CD4-positive, alpha-beta T cell treated with Interleukin-15 for 1 hour (primary cell): ENCODE measurements around the gene TEX48.

Experiments
- DNase-seq: peaks from one replicate; pipeline ENCODE4 v3.0.0-alpha.2; 2020

Gene TEX48

GRCh38 chr9:114666401-114666800 is 15.6 kb downstream of the TEX48 start:
- no peak for DNase-seq

DNA sequence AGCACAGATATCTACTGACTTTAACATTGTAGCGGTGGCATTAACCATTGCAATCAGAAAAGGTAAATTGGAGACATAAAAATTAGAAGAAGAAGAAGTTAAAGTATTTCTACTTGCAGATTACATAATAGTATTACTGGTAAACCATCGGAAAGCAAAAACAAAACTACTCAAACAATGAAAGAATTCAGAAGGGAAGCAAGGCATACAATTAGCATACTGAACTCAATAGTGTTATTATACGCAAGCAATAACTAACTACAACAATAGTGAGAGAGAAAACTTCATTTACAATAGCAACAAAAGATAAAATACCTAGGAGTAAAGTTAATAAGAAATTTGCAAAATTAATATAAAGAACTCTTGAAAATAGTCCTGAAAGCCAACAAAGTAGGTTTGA is 17.8 kb downstream of the TEX48 start:
- DNase-seq: no peak

DNA sequence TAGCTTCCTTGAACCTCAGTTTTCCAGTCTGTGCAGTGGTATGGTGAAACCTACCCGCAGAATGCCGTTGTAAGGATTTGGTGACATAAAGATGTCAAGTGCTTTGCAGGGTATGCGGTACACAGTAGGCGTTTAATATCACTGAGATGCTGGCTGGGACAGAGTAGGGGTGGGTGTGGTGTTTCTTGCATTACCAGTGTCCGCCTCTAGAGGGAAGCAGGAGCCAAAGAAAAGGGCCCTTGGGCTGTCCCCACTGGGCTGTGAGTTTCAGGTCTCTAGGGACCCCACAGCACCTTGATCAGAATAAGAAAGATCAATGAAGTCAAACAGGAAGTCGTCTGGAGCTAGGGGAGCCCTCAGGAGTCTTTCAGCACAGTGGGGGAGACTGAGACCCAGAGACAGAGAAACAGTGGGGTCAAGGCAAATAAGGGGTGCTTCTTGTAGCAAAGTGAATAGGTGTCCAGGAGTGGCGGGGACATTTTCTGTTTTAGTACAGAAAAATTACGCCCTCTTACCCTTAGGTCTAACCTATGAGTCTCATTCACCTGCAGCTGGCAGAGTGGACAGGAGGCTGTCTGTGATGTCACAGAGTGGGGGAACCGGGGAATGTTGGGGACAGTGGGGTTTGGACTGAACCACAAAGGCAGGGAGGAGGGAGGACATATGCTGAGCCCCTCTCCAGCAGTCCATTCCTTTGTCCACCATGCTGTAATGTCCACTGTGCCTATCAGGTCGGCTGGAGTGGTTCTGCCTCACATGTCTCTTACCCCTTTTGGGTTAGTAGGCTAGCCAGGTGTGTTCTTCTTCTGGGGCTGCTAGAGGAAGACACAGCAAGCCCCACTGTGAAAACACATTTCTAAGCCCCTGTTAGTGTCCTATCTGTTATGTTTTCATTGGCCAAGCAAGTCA is 19.7 kb downstream of the TEX48 start:
- DNase-seq: peak; percentile 42

DNA sequence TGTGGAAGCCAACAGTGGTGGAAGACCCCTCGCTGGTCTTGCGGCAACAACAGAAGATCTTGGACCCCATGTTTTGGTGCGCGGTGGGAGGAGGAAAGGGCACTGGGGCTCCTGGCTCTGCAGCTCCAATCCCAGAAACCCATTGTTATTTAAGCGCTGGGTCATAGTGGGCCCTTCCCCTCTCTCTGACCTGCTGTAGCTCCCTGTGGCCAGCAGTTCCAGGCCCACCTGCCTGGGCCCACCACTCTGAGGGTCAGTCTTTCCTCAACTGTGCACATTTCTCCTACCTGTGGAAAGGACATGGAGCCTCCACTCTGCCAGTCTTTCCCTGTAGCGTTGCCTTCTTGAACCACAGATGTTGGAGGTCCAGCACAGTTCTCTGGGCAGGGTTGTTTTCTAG is 24.3 kb downstream of the TEX48 start, which contains the start of gene TEX53:
TEX53 (minus strand) TSS at position 101 of the 400 bp plus-strand sequence; CDS start at position 70, 31 bp downstream.
- DNase-seq: no peak

GRCh38 chr9:114656301-114656700 is 25.7 kb downstream of the TEX48 start:
- no peak for DNase-seq

DNA sequence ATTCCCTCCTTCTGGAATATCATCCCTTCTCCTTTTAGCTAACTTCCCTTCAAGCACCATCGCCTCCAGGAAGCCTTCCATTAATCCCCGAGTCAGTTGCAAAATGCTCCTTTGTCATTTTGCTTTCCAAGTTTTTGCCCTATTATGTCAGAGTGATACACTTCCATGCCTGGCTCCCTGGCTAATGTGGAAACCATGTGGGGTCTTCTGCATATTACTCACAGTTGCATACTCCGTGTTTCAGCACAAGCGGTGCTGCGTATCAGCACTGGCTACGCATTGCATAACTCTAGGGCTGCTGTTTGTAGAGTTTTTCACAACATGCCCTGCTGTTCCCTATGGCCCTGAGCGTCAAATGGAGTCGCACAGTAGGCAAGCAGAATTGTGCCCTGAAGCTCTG is 26.3 kb downstream of the TEX48 start:
- no peak for DNase-seq

- peak; percentile 72 for DNase-seq
Measured at GRCh38 chr9:114653556-114654159, 28.3 kb downstream of the TEX48 start.

- no peak for DNase-seq
Measured at GRCh38 chr9:114652776-114653555, 29.0 kb downstream of the TEX48 start.

GRCh38 chr9:114643896-114644295 is 38.1 kb downstream of the TEX48 start:
- no peak for DNase-seq

GRCh38 chr9:114643001-114643400 is 39.0 kb downstream of the TEX48 start:
- no peak for DNase-seq

DNA sequence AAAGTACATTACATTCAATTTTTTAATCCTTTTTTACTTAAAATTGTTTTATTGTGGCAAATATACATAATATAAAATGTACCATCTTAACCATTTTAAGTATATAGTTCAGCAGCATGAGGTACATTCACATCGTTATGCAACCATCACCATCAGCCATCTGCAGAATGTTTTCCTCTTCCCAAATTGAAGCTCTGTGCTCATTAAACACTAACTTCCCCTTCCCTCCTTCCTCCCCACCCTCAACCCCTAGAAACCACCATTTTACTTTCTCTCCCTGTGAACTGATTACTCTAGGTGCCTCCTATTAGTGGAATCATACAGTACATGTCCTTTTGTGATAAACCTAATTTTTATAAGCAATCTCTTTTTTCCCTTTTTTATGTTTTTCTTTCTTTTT is 40.0 kb downstream of the TEX48 start:
- DNase-seq: no peak

DNA sequence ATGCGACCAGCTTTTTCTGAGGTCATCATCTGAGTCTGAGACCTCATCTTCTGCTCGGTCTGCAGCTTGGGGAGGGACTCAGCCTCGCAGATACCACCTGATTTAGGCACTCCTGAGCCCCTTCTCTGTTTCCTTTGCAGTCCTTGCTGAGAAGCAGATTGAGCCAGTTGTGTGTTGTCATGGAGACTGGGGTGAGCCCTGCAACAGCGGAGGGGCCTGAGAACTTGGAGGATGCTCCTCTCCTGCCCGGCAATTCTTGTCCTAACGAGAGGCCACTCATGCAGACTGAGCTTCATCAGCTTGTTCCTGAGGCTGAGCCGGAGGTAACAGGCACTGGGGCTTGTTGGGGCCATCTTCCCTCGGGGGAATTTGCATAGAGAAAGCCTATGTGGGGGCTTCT is 43.6 kb downstream of the TEX48 start:
- DNase-seq: no peak

DNA sequence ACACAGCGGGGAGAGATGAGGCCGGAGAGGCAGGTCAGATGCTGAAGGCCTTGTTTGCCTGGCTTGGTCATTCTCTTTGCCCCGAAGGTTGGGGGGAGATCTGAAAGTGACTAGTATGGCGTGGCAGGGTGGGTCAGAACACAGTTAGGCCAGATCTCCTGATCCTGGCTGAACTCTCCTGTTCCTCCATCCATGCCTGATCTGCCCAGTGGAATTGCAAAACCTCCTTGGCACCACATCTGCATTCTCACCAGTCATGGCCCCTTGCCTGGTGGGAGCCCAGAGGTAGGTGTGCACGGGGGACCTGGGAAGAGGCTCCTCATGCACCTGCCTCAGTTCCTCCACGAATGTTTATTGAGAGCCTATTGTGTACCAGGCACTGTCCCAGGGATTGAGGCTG is 47.6 kb downstream of the TEX48 start:
- no peak for DNase-seq

GRCh38 chr9:114633438-114634089 is 48.4 kb downstream of the TEX48 start:
- DNase-seq: no peak

GRCh38 chr9:114631166-114631565 is 50.8 kb downstream of the TEX48 start:
- no peak for DNase-seq

DNA sequence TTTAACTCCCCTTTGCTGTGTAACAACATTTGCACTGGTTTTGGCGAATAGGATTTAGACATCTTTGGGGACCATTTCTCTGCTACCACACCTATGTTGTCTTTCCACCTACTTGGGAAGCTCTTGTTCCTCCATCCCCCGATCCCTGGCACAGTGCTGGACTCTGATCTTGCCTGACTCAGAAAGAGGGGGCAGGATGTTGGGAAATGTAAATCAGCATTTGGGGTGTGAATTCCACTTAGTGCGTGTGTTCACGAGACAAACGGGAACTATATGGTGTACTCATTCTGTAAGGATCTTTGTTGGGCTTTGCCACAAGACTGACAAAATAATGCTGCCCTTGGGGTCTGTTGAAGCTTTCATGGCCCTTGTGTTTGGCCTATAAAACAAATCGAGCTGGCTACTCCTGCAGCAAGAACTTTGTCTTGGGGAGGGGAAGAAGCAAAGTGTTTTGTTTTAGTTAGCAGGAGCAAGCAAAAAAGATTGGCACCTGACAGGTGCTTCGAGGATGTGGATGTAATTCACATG is 52.4 kb downstream of the TEX48 start:
- no peak for DNase-seq

GRCh38 chr9:114627553-114627952 is 54.4 kb downstream of the TEX48 start:
- no peak for DNase-seq

- DNase-seq: no peak
Measured at GRCh38 chr9:114626415-114627020, 55.5 kb downstream of the TEX48 start.

DNA sequence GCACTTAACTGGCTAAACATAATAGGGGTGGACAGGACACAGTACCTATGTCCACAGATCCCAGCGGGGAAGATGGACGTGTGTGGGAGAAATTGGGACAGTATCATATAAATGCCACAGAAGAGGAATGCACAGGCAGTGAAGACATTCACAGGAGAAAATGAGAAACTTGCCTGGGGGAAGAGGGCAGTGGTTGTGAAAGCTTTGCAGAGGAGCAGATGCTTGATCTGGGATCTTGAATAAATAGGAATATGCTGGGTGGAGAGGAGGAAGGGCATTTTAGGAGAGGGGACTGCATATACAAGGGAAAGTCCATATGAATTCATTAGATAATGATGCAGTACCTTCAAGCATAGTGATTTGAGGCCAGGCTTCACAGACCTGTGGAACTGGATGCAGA is 57.3 kb downstream of the TEX48 start:
- DNase-seq: no peak

DNA sequence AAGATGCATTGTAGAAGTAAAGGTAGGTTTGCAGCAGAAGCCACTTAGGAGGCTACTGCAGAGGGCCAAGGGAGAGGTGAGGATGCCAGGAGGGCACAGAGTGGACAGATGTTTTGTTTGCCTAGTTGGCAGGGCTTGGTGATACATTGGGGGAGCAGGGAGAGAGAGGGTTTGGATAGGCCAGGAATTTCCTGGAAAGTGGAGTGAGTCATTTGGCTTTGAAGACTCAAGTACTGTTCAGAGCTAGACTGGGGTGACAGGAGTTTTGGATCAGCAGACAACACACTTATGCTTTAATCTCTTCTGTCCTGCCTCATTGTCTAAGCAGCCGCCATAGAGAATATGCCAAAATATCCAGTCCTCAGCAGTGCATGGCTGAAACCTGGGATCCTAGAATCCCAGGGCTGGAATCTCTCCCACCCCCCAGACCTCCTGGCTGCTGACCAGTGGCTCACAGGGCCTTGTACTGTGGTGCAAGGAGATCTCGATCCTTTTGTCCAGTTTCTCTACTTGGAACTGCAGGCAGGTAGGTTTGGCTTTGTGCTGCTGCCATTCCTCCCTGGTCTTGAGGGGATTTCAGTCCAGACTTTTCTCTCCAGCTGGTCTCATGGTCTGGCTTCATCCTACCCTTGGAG is 59.9 kb downstream of the TEX48 start:
- no peak for DNase-seq

DNA sequence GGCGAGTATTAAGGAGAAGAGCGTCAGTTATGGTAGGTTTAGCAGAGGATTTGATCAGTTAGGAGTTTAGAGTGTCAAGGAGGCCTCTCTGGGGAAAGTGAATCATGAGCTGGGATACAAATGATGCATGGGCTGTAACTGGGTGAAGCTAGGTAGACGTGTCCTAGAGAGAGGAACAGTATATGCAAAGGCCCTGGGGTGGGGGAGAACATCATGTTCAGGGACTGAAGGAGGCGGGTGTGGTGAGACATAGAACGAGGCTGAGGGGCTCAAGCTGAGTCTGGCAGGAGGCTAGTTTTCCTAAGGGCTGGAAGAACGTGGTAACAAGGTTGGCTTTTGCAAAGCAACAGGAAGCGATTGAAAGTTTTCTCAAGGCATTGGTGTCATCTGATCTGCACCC is 60.4 kb downstream of the TEX48 start:
- no peak for DNase-seq
